ENCODE results near the gene TOB1.

TOB1 gene

GRCh38 chr17:50833510-50834428, 32.4 kb downstream of the TOB1 start:
- FAIRE-seq, result no peak
- no peak for DNase-seq (ENCODE audit: insufficient read length, low spot score)

- DNase-seq (ENCODE audit: insufficient read length, low spot score), result no peak
- no peak for FAIRE-seq
Measured at GRCh38 chr17:50832864-50833381, 33.2 kb downstream of the TOB1 start.

GRCh38 chr17:50832267-50832863, 33.8 kb downstream of the TOB1 start:
- DNase-seq (ENCODE audit: insufficient read length, low spot score) (no peak), FAIRE-seq (no peak)

GRCh38 chr17:50831471-50831928, 34.7 kb downstream of the TOB1 start:
- DNase-seq (ENCODE audit: insufficient read length, low spot score) (no peak), FAIRE-seq (no peak)

GRCh38 chr17:50830994-50831393, 35.2 kb downstream of the TOB1 start:
- DNase-seq (ENCODE audit: insufficient read length, low spot score), result no peak

GRCh38 chr17:50830352-50830751, 35.8 kb downstream of the TOB1 start:
- FAIRE-seq (no peak), DNase-seq (ENCODE audit: insufficient read length, low spot score) (no peak)

More at GRCh38 chr17:50830994-50831393, 35.2 kb downstream of the TOB1 start:
- no peak for FAIRE-seq

- FAIRE-seq, result no peak
Measured at GRCh38 chr17:50829332-50829731, 36.8 kb downstream of the TOB1 start.

GRCh38 chr17:50828508-50829170, 37.5 kb downstream of the TOB1 start:
- FAIRE-seq (no peak), DNase-seq (ENCODE audit: insufficient read length, low spot score) (no peak)

More at GRCh38 chr17:50829332-50829731, 36.8 kb downstream of the TOB1 start:
- no peak for DNase-seq (ENCODE audit: insufficient read length, low spot score)

- no peak for FAIRE-seq
- DNase-seq (ENCODE audit: insufficient read length, low spot score), result no peak
Measured at GRCh38 chr17:50825188-50825587, 41.0 kb downstream of the TOB1 start.

GRCh38 chr17:50824429-50824828, 41.7 kb downstream of the TOB1 start:
- no peak for FAIRE-seq
- no peak for DNase-seq (ENCODE audit: insufficient read length, low spot score)

- no peak for DNase-seq (ENCODE audit: insufficient read length, low spot score)
- no peak for FAIRE-seq
Measured at GRCh38 chr17:50822550-50822949, 43.6 kb downstream of the TOB1 start.

GRCh38 chr17:50820651-50821050, 45.5 kb downstream of the TOB1 start:
- no peak for DNase-seq (ENCODE audit: insufficient read length, low spot score)
- no peak for FAIRE-seq

GRCh38 chr17:50818921-50819657, 47.1 kb downstream of the TOB1 start:
- FAIRE-seq, result no peak

GRCh38 chr17:50818261-50818660, 47.9 kb downstream of the TOB1 start:
- DNase-seq (ENCODE audit: insufficient read length, low spot score), result no peak
- no peak for FAIRE-seq

More at GRCh38 chr17:50818921-50819657, 47.1 kb downstream of the TOB1 start:
- no peak for DNase-seq (ENCODE audit: insufficient read length, low spot score)

- no peak for FAIRE-seq
- no peak for DNase-seq (ENCODE audit: insufficient read length, low spot score)
Measured at GRCh38 chr17:50817838-50818237, 48.3 kb downstream of the TOB1 start.

GRCh38 chr17:50816771-50817751, 49.1 kb downstream of the TOB1 start:
- FAIRE-seq, result no peak
- peak; percentile 40 for DNase-seq (ENCODE audit: insufficient read length, low spot score)

- DNase-seq (ENCODE audit: insufficient read length, low spot score), result no peak
- FAIRE-seq, result no peak
Measured at GRCh38 chr17:50816271-50816670, 49.9 kb downstream of the TOB1 start.

GRCh38 chr17:50815400-50815799, 50.8 kb downstream of the TOB1 start:
- DNase-seq (ENCODE audit: insufficient read length, low spot score), result no peak
- FAIRE-seq, result no peak

- DNase-seq (ENCODE audit: insufficient read length, low spot score) (no peak), FAIRE-seq (no peak)
Measured at GRCh38 chr17:50813583-50813982, 52.6 kb downstream of the TOB1 start.
